Amniotic epithelial cell (primary cell): Measurements from ENCODE around the gene SLC38A11.

Experiments
- DNase-seq: peaks from one replicate; pipeline ENCODE4 v3.0.0-alpha.2; 2010; ENCODE audit warnings: low read depth

The SLC38A11 gene

GRCh38 chr2:164969909-164970690, 14.8 kb upstream of the SLC38A11 start:
- DNase-seq = no peak

- DNase-seq = peak; percentile 100
These were observed 12.5 kb upstream of the SLC38A11 start for GRCh38 chr2:164967781-164968228.

GRCh38 chr2:164967361-164967760, 12.0 kb upstream of the SLC38A11 start:
- DNase-seq = no peak

DNA sequence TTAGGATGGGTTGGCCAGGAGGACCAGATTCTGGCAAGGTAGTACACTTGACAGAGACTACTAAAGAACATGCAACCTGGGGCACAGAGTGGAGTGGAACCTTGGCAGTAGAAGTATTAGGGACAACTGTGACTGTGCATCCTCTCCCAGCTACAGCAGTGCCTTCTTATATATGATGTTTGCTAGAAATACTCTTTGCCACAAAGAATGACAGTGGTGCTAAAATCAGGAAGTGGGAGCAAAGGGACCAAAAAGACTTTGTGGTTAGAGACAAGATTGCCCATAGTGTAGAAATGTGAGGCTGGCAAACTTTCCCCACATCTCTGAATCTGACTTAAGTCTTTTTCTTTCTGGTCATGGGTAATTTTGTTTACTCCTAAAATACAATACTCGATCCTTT, 9.4 kb upstream of the SLC38A11 start:
- no peak for DNase-seq

- DNase-seq = no peak
These were observed 4.8 kb upstream of the SLC38A11 start for GRCh38 chr2:164960159-164960558.

DNA sequence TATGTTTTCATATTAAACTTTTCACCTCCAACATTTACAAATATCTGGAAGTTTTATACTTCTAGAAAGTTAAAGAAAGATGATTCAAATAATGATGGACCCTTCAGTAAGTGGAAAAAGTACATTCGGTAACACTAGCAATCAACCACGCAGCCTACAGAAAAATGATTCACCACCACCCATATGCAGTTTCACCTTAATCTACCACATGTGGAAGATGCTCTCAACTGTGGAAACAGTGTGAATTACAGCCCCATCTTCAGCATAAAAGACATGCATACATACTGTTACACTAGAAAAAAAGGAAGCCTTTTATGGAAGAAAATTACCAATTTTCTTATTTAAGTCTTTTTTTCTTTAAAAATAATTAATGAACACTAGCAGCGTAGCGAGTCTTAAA, 1.1 kb downstream of the SLC38A11 start:
- no peak for DNase-seq

DNA sequence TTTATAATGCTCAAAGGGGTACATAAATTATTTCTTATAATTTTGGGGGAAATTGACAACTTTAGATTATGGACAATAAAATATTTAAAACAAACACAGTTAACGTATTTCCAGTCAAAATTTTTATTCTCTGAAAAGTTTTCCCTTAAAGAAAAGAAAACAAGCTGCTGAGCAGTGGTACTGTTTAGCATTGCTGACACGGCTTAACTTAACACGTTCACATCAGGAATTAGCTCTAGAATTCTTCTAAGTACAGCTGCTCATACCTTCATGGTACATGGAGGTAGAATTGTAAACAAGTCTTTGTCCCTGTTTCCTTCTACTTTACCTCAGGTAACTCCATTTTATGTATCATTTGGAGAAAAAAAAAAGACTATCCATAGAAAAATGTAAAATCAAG, 2.0 kb downstream of the SLC38A11 start:
- DNase-seq = no peak

- DNase-seq = no peak
These were observed 3.1 kb downstream of the SLC38A11 start for GRCh38 chr2:164952057-164952702.

DNA sequence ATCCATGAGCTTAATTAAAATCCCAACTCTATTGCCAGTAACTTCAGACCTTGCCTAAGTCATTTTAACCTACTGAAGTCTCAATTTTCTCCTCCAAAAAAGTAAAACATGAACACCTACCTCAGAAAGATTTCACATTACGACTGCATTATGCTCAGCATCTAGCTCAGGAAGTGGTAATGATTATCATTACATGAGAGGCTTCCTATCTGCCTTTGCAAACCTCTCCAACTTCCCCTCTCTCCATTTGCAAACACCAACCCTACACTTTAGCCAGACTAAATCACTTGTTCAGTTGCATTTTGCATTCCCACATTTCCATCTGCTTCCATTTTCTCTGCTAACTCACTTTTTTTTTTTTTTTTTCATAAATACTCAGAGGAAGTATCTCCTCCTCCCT, 6.8 kb downstream of the SLC38A11 start:
- DNase-seq = no peak

DNA sequence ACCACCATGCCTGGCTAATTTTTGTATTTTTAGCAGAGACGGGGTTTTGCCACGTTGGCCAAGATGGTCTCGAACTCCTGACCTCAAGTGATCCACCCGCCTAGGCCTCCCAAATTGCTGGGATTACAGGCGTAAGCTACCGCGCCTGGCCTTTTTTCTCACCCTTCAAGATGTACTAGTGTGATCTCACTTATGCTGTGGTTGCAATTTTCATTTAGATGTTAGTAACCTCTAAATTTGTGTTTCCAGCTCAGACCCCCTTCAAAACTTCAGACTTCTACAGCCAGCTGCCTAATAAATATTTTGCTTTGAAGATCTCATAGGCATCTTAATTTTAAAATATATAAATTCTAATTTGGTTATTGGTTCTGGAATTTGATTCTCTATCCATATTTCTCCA, 8.0 kb downstream of the SLC38A11 start:
- DNase-seq = no peak

DNA sequence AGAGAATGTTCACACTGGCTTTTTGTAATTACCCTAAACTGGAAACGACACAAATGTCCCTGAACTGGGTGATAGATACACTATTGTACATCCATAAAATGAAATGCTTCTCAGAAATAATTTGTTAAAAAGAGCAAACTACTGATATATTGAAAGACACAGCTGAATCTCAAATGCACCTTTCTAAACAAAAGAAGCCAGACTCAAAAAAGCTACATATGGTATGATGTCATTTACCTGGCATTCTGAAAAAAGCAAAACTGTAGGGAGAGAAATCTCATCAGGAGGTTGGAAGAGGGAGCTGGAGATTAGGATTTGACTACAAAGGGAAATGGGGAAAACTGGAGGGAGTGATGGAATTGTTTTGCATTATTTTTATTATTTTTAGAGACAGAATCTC, 12.0 kb downstream of the SLC38A11 start:
- no peak for DNase-seq

DNA sequence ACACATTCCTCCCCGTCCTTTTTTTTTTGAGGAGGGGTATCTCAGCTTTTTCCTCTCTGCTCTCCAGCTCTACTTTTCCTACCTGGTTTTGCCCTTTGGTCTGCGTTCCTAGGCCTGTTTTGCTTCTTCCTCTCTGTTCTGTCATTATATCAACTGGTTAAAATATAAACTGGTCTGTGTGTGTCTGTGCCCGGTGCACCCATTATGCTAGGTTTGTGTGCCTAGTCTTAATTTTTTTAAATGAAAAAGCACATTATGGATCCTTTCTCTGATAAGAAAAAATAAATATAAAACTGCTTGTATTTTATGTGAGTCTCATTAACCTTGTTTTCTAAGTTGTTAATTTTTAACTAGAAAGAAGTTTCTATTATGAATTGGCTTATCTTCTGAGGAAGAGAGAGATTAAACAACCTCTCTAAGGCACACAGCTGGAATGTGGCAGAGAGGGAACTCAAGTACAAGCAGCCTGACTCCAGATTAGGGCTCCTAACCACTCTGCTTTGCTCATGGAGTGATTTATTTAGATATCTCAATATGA, 17.4 kb downstream of the SLC38A11 start:
- peak; percentile 32 for DNase-seq

- no peak for DNase-seq
These were observed 19.9 kb downstream of the SLC38A11 start for GRCh38 chr2:164935118-164936101.

- DNase-seq = no peak
These were observed 20.8 kb downstream of the SLC38A11 start for GRCh38 chr2:164934401-164935117.

- no peak for DNase-seq
These were observed 21.6 kb downstream of the SLC38A11 start for GRCh38 chr2:164933671-164934189.

DNA sequence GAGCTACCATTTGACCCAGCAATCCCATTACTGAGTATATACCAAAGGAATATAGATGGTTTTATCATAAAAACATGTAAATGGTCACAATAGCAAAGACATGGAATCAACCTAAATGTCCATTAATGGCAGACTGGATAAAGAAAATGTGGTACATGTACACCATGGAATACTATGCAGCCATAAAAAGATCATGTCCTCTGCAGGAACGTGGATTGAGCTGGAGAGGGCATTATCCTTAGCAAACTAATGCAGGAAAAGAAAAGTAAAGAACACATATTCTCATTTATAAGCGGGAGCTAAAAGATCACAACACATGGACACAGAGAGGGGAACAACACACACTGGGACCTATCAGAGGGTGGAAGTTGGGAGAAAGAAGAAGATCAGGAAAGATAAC, 22.9 kb downstream of the SLC38A11 start:
- no peak for DNase-seq

- DNase-seq = no peak
These were observed 27.1 kb downstream of the SLC38A11 start for GRCh38 chr2:164928101-164928673.

DNA sequence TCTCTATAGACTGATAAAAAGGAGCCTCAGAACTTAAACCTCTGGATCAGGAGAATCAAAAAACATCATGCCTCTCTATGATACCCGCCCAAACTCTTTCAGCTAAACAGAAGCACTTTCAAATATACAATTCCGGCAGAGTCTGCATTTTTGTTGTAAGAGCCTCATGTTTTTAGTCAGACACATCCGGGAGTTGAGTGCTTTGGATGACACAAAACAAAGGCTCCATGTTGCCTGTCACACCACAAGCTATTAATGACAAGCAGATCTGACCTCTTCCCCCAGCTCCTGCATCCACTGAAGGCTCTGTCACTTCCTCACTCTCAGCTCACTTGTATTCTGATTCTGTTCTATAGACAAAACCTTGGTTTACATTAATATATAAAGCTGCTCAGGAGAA, 33.2 kb downstream of the SLC38A11 start:
- DNase-seq = no peak

GRCh38 chr2:164920430-164920829, 34.9 kb downstream of the SLC38A11 start:
- peak; percentile 98 for DNase-seq

DNA sequence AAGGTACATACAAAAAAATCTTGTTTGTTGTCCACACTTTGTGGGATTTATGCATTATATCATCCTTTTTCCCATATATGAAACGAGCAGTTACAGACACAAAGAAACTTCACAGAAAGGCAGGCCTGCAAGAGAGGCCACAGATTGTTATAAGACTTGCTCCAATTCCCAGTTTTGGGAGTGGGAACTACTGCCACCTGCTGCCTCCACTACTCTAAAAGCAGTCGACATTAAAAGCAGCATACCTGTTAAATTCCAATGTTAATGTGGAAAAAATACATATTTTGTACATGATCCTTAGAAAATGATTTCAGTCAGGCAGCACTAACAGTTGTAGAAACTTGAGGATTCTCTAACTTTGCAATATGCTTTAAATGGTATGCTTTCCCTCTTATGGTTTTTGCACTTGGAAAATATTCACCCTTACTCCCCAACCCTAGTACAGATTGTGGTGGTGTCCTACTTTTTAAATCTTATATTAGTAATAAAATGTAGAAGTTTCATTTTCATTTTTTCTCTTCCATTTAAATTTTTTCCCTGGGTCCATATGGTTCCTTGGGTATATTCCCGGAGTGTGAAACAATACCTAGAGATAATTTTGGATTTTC, 37.9 kb downstream of the SLC38A11 start:
- peak; percentile 78 for DNase-seq
